ENCODE data around the gene BLACAT1. TPM values are rescaled to one million over a fixed set of nuclear protein-coding genes. Genes with fewer than 3 reads are reported as not detected.

BLACAT1 gene
- total RNA-seq, 1 experiment from 2014 or later = 0.31 TPM

DNA sequence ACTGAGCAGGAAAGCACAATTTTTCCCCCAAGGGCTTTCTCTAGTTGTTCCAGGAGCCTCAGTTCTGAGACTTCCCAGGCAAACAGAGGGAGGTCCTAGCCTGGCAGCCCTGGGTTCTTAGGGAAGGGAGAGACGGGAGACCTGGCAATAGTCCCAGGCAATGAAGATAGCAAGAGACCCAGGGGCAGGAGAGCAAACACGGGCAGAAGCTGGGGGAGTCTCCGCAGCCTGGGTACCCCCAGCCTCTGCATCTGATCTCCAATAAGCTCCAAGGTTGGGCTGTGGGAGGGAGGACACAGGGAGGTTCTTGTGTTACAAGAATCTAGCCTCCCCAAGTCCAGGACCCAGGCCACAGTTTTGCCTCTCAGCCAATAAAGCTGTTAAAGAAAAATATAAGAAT, 2.4 kb downstream of the BLACAT1 start:
- DNase-seq (ENCODE audit: low read depth, low spot score) = no peak
- Histone ChIP-seq H3K4me1 (ENCODE audit: control insufficient read depth, insufficient read depth, low read length) (peaks cover 4% of the 10 kb centered on the region), H3K4me3 (ENCODE audit: low read depth in 2 of 2, low read length in 2 of 2) (no peak overlapping the region), H3K27ac (ENCODE audit: low read length) (no peak overlapping the region), H3K9me3 (ENCODE audit: control insufficient read depth, insufficient read depth, low read depth, low read length) (no peaks in the 10 kb centered on the region), H3K27me3 (ENCODE audit: control insufficient read depth, insufficient read depth, low read length) (peaks cover 19% of the 10 kb centered on the region; the same call in 1 of the 2 replicates), H3K36me3 (ENCODE audit: control insufficient read depth, insufficient read depth, low read length) (no peaks in the 10 kb centered on the region)
- TF ChIP-seq POLR2AphosphoS5 (IDR thresholded peaks at IDR 0.05; ENCODE audit: low read depth, low read length) (no peak), SIN3A (IDR thresholded peaks at IDR 0.05; ENCODE audit: borderline replicate concordance, insufficient read depth, low read depth, low read length) (no peak), TCF7L2 (IDR thresholded peaks at IDR 0.05; ENCODE audit: low read depth, low read length) (no peak)
- TF ChIP-seq, protein P1, sequence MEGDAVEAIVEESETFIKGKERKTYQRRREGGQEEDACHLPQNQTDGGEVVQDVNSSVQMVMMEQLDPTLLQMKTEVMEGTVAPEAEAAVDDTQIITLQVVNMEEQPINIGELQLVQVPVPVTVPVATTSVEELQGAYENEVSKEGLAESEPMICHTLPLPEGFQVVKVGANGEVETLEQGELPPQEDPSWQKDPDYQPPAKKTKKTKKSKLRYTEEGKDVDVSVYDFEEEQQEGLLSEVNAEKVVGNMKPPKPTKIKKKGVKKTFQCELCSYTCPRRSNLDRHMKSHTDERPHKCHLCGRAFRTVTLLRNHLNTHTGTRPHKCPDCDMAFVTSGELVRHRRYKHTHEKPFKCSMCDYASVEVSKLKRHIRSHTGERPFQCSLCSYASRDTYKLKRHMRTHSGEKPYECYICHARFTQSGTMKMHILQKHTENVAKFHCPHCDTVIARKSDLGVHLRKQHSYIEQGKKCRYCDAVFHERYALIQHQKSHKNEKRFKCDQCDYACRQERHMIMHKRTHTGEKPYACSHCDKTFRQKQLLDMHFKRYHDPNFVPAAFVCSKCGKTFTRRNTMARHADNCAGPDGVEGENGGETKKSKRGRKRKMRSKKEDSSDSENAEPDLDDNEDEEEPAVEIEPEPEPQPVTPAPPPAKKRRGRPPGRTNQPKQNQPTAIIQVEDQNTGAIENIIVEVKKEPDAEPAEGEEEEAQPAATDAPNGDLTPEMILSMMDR (IDR thresholded peaks at IDR 0.05) = no peak
- TF ChIP-seq, protein P2, sequence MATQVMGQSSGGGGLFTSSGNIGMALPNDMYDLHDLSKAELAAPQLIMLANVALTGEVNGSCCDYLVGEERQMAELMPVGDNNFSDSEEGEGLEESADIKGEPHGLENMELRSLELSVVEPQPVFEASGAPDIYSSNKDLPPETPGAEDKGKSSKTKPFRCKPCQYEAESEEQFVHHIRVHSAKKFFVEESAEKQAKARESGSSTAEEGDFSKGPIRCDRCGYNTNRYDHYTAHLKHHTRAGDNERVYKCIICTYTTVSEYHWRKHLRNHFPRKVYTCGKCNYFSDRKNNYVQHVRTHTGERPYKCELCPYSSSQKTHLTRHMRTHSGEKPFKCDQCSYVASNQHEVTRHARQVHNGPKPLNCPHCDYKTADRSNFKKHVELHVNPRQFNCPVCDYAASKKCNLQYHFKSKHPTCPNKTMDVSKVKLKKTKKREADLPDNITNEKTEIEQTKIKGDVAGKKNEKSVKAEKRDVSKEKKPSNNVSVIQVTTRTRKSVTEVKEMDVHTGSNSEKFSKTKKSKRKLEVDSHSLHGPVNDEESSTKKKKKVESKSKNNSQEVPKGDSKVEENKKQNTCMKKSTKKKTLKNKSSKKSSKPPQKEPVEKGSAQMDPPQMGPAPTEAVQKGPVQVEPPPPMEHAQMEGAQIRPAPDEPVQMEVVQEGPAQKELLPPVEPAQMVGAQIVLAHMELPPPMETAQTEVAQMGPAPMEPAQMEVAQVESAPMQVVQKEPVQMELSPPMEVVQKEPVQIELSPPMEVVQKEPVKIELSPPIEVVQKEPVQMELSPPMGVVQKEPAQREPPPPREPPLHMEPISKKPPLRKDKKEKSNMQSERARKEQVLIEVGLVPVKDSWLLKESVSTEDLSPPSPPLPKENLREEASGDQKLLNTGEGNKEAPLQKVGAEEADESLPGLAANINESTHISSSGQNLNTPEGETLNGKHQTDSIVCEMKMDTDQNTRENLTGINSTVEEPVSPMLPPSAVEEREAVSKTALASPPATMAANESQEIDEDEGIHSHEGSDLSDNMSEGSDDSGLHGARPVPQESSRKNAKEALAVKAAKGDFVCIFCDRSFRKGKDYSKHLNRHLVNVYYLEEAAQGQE (IDR thresholded peaks at IDR 0.05; ENCODE audit: insufficient read depth in 1 of 2, low read depth in 2 of 2, low read length in 1 of 2) = no peak
- in situ Hi-C loops (cut with HindIII; ENCODE audit: low pct_unique_long_range_greater_than_20kb, low sequenced_read_pairs) = no loop called here
- ChIA-PET POLR2A (no interaction called here), CTCF (no interaction called here)
- intact Hi-C loops (cut with micrococcal nuclease; ENCODE audit: unreplicated experiment) = no loop called here
- ATAC-seq = no peak
- BruUV-seq (replicated peaks) = no TSS peak

DNA sequence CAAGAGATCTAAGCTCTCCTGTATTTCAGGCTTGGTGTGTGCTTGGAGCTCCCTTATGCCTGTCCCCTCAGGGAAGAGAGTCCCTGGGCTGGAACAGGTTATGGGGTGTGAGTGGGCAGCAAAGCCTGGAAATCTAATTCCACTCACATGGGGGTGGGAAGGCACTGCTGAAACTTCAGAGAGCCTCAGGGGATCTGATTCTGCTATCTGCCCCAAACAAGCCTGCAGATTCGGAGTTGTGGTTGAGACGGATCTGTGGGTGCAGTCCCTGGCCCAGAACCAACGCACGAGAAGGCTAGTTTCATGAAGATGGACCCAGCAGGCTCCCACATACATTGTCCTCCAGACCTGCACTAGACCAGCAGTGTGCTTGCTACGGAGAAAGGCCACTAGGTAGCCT, 2.9 kb downstream of the BLACAT1 start:
- in situ Hi-C loops (cut with HindIII; ENCODE audit: low pct_unique_long_range_greater_than_20kb, low sequenced_read_pairs) = no loop called here

More for the DNA sequence above, 2.9 kb downstream of the BLACAT1 start:
- ATAC-seq = no peak
- POLR2A ChIA-PET = no interaction called here
- no peak for DNase-seq (ENCODE audit: low read depth, low spot score)
- BruUV-seq (replicated peaks) = no TSS peak
- Histone ChIP-seq H3K4me1 (ENCODE audit: control insufficient read depth, insufficient read depth, low read length) (peaks cover 9% of the 10 kb centered on the region), H3K36me3 (ENCODE audit: control insufficient read depth, insufficient read depth, low read length) (no peaks in the 10 kb centered on the region), H3K9me3 (ENCODE audit: control insufficient read depth, insufficient read depth, low read depth, low read length) (no peaks in the 10 kb centered on the region), H3K27ac (ENCODE audit: low read length) (no peak overlapping the region), H3K4me3 (ENCODE audit: low read depth in 2 of 2, low read length in 2 of 2) (no peak overlapping the region), H3K27me3 (ENCODE audit: control insufficient read depth, insufficient read depth, low read length) (peaks cover 16% of the 10 kb centered on the region; the same call in 1 of the 2 replicates)
- intact Hi-C loops (cut with micrococcal nuclease; ENCODE audit: unreplicated experiment) = no loop called here
- CTCF ChIA-PET = no interaction called here
- TF ChIP-seq, protein P1 (IDR thresholded peaks at IDR 0.05) = no peak
- TF ChIP-seq, protein P2 (IDR thresholded peaks at IDR 0.05; ENCODE audit: insufficient read depth in 1 of 2, low read depth in 2 of 2, low read length in 1 of 2) = no peak

All from Panc1 (cell line).